Measurements from ENCODE around the gene PLEK. TPM values are rescaled to one million over a fixed set of nuclear protein-coding genes. Genes with fewer than 3 reads are reported as not detected.

The PLEK gene
- total and polyA plus RNA-seq, 2 of the 13 experiments (the other 11 are each of a cell fraction or from before 2014, with no cell fraction given): not detected

GRCh38 chr2:68423966-68424650, 59.0 kb downstream of the PLEK start:
- H3K27ac ChIP-seq (ENCODE audit: extremely low read length, insufficient read depth, low read length): no peak overlapping the region
- in situ Hi-C loops (cut with HindIII; ENCODE audit: extremely low pct_ligation_motif_present, low pct_unique_long_range_greater_than_20kb): no loop called here
- no peak for DNase-seq (ENCODE audit: low spot score)
- intact Hi-C loops (cut with micrococcal nuclease; ENCODE audit: unreplicated experiment): no loop called here
- FAIRE-seq: no peak
- H3K4me3 ChIP-seq (replicated peaks in 1 of 3; ENCODE audit: insufficient read depth in 1 of 3, low read depth in 2 of 3, low read length in 3 of 3): no peak overlapping the region
- no peaks in the 10 kb centered on the region for H3K9me3 ChIP-seq (ENCODE audit: low read length)
- H3K79me2 ChIP-seq (ENCODE audit: insufficient read depth, low read length): no peaks in the 10 kb centered on the region
- peaks cover 0 to 11% of the 10 kb centered on the region in 2 experiments; a peak in 3 of 5 replicates for H3K27me3 ChIP-seq (ENCODE audit: control insufficient read depth in 1 of 2, insufficient read depth in 2 of 2, low read length in 2 of 2)
- no TSS peak for BruUV-seq (replicated peaks)
- under 1% methylated on average over 2 of the region's 2 CpGs for WGBS (ENCODE audit: low lambda C conversion rate)
- no peaks in the 10 kb centered on the region for H3K4me1 ChIP-seq (ENCODE audit: insufficient read depth, low read length)
- CTCF ChIA-PET (ENCODE audit: low intra/inter-chr PET ratio, low total read pairs): no interaction called here
- H3K4me2 ChIP-seq (ENCODE audit: low read depth, low read length): no peak overlapping the region
- no peak for ATAC-seq
- H3K9ac ChIP-seq (ENCODE audit: insufficient read depth, low read depth, low read length): no peak overlapping the region
- TF ChIP-seq SIN3B (IDR thresholded peaks at IDR 0.05; ENCODE audit: low read length): no peak
- no peak for TF ChIP-seq MZF1 (CRISPR knock-in tag; IDR thresholded peaks at IDR 0.05; ENCODE audit: borderline replicate concordance)
- TF ChIP-seq, protein P1, sequence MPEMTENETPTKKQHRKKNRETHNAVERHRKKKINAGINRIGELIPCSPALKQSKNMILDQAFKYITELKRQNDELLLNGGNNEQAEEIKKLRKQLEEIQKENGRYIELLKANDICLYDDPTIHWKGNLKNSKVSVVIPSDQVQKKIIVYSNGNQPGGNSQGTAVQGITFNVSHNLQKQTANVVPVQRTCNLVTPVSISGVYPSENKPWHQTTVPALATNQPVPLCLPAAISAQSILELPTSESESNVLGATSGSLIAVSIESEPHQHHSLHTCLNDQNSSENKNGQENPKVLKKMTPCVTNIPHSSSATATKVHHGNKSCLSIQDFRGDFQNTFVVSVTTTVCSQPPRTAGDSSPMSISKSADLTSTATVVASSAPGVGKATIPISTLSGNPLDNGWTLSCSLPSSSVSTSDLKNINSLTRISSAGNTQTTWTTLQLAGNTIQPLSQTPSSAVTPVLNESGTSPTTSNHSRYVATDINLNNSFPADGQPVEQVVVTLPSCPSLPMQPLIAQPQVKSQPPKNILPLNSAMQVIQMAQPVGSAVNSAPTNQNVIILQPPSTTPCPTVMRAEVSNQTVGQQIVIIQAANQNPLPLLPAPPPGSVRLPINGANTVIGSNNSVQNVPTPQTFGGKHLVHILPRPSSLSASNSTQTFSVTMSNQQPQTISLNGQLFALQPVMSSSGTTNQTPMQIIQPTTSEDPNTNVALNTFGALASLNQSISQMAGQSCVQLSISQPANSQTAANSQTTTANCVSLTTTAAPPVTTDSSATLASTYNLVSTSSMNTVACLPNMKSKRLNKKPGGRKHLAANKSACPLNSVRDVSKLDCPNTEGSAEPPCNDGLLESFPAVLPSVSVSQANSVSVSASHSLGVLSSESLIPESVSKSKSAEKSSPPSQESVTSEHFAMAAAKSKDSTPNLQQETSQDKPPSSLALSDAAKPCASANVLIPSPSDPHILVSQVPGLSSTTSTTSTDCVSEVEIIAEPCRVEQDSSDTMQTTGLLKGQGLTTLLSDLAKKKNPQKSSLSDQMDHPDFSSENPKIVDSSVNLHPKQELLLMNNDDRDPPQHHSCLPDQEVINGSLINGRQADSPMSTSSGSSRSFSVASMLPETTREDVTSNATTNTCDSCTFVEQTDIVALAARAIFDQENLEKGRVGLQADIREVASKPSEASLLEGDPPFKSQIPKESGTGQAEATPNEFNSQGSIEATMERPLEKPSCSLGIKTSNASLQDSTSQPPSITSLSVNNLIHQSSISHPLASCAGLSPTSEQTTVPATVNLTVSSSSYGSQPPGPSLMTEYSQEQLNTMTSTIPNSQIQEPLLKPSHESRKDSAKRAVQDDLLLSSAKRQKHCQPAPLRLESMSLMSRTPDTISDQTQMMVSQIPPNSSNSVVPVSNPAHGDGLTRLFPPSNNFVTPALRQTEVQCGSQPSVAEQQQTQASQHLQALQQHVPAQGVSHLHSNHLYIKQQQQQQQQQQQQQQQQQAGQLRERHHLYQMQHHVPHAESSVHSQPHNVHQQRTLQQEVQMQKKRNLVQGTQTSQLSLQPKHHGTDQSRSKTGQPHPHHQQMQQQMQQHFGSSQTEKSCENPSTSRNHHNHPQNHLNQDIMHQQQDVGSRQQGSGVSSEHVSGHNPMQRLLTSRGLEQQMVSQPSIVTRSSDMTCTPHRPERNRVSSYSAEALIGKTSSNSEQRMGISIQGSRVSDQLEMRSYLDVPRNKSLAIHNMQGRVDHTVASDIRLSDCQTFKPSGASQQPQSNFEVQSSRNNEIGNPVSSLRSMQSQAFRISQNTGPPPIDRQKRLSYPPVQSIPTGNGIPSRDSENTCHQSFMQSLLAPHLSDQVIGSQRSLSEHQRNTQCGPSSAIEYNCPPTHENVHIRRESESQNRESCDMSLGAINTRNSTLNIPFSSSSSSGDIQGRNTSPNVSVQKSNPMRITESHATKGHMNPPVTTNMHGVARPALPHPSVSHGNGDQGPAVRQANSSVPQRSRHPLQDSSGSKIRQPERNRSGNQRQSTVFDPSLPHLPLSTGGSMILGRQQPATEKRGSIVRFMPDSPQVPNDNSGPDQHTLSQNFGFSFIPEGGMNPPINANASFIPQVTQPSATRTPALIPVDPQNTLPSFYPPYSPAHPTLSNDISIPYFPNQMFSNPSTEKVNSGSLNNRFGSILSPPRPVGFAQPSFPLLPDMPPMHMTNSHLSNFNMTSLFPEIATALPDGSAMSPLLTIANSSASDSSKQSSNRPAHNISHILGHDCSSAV (CRISPR knock-in tag; IDR thresholded peaks at IDR 0.05; ENCODE audit: borderline replicate concordance): no peak
- TF ChIP-seq ZNF24 (IDR thresholded peaks at IDR 0.05): no peak
- no peak for TF ChIP-seq ZNF724P (CRISPR knock-in tag; IDR thresholded peaks at IDR 0.05; ENCODE audit: borderline replicate concordance)
- no peaks in the 10 kb centered on the region for H3K36me3 ChIP-seq (replicated peaks in 1 of 2; ENCODE audit: control insufficient read depth in 1 of 2, insufficient read depth in 2 of 2, low read length in 2 of 2)
- H4K20me1 ChIP-seq (ENCODE audit: insufficient read depth, low read length): no peaks in the 10 kb centered on the region
- H2AFZ ChIP-seq (ENCODE audit: low read length): no peak overlapping the region
- POLR2A ChIA-PET: no interaction called here

All from HepG2 (cell line).